Left colon (tissue), 2 donors: Measurements from ENCODE around the gene SKIC2. TPM values are rescaled to one million over a fixed set of nuclear protein-coding genes. Genes with fewer than 3 reads are reported as not detected.
"Not testable (repeated sequence)": the region's sequence is repeated elsewhere in the genome, so short reads cannot be mapped to it uniquely, and the experiment has no call there.

Experiments
- ATAC-seq: fragments of 200-7000 bp; cut with Tn5 transposase; one replicate; pipeline ENCODE4 v1.9.1; 2020; ENCODE audit warnings: mild to moderate bottlenecking, moderate library complexity
- DNase-seq, 2 donors: peaks; one replicate each; pipeline ENCODE4 v3.0.0-alpha.2; 2020
- intact Hi-C, 2 donors: fragments of 100-400 bp; cut with DNase I in 1 of 2; cut with micrococcal nuclease in 1 of 2; formaldehyde crosslinking; loops; one replicate each; pipeline versions ENCODE4 v1.11.2 to v1.14.0; 2022; cut with DNase I, micrococcal nuclease
- total RNA-seq, 2 donors: library from RNA; stranded (reverse); fragmentation: NEBNext Ultra II Directional; extraction: Animal tissue kit (Norgen Biotek cat#: 25700); gene quantifications; one replicate each; pipeline ENCODE4 v1.2.1, GENCODE V29; 2021
- donor health status: DM: no; HTN: no; CAD: no.
- donor health status: DM: yes; HTN: yes; CAD: no.

The SKIC2 gene
- total RNA-seq, 2 donors from 2014 or later = 55.4 to 70.8 TPM

- intact Hi-C loops = no loop called here
- DNase-seq (no peak), ATAC-seq (no peak)
These were observed 8.3 kb downstream of the SKIC2 start for GRCh38 chr6:31966997-31967925.

- no peak for ATAC-seq
- DNase-seq = no peak
- intact Hi-C loops = no loop called here
These were observed 8.9 kb downstream of the SKIC2 start for GRCh38 chr6:31967926-31968320.

GRCh38 chr6:31968326-31968725 is 9.4 kb downstream of the SKIC2 start:
- intact Hi-C loops = no loop called here
- no peak for ATAC-seq
- no peak for DNase-seq

GRCh38 chr6:31968791-31969711 is 10.1 kb downstream of the SKIC2 start:
- ATAC-seq = no peak
- peak in 1 of 2 donors; percentile 20 for DNase-seq
- intact Hi-C loops = no loop called here

GRCh38 chr6:31969712-31970603 is 11.0 kb downstream of the SKIC2 start:
- intact Hi-C loops = no loop called here
- DNase-seq (peak in 1 of 2 donors; percentile 12), ATAC-seq (no peak)

GRCh38 chr6:31970604-31971271 is 11.8 kb downstream of the SKIC2 start:
- DNase-seq (peak in 1 of 2 donors; percentile 25), ATAC-seq (no peak)

GRCh38 chr6:31971279-31971992 is 12.5 kb downstream of the SKIC2 start:
- intact Hi-C loops = no loop called here
- ATAC-seq = no peak
- peak; percentile 25 to 26 for DNase-seq

More at GRCh38 chr6:31970604-31971271, 11.8 kb downstream of the SKIC2 start:
- intact Hi-C loops = no loop called here

- intact Hi-C loops = no loop called here
- ATAC-seq = peak; percentile 93
- peak; percentile 97 to 98 for DNase-seq
These were observed 13.2 kb downstream of the SKIC2 start, which contains the start of gene DXO for GRCh38 chr6:31971993-31972708. DXO (minus strand) TSS chr6:31972138; CDS start chr6:31971675, 463 bp downstream.

- ATAC-seq (no peak), DNase-seq (peak in 1 of 2 donors; percentile 18)
- intact Hi-C loops = no loop called here
These were observed 13.9 kb downstream of the SKIC2 start for GRCh38 chr6:31972709-31973350.

GRCh38 chr6:31976065-31976464 is 17.1 kb downstream of the SKIC2 start:
- intact Hi-C loops, ATAC-seq: not testable (repeated sequence)
- DNase-seq = peak in 1 of 2 donors; percentile 17

GRCh38 chr6:31977816-31978431 is 18.9 kb downstream of the SKIC2 start:
- ATAC-seq (no peak), DNase-seq (no peak)
- intact Hi-C loops = no loop called here

GRCh38 chr6:31978831-31979230 is 19.9 kb downstream of the SKIC2 start:
- intact Hi-C loops = no loop called here
- DNase-seq (no peak), ATAC-seq (no peak)

- intact Hi-C loops = no loop called here
- DNase-seq = no peak
- no peak for ATAC-seq
These were observed 20.4 kb downstream of the SKIC2 start for GRCh38 chr6:31979238-31979898.

- ATAC-seq, intact Hi-C loops, DNase-seq: not testable (repeated sequence)
These were observed 21.4 kb downstream of the SKIC2 start for GRCh38 chr6:31980195-31980876.

- intact Hi-C loops, DNase-seq, ATAC-seq: not testable (repeated sequence)
These were observed 22.0 kb downstream of the SKIC2 start for GRCh38 chr6:31980998-31981397.
